Mucosa of descending colon (tissue), 3 donors: Measurements from ENCODE around the gene PCNX1. TPM values are rescaled to one million over a fixed set of nuclear protein-coding genes. Genes with fewer than 3 reads are reported as not detected.
A peak's percentile ranks its signal among the peaks of the same experiment; 100 is the strongest.

Experiments used
- ATAC-seq: fragments of 200-7000 bp; cut with Tn5 transposase; one replicate; pipeline ENCODE4 v1.9.1; 2020; ENCODE audit warnings: mild to moderate bottlenecking, moderate library complexity
- DNase-seq, 3 donors: peaks; one replicate each; pipeline ENCODE4 v3.0.0-alpha.2; 2020
- H3K36me3 ChIP-seq: fragments of 200-600 bp; one replicate; pipeline ENCODE4 v1.8.0; 2021; ENCODE audit warnings: low read depth, mild to moderate bottlenecking
- H3K4me1 ChIP-seq: fragments of 200-600 bp; one replicate; pipeline ENCODE4 v1.8.0; 2021; ENCODE audit warnings: low read depth, mild to moderate bottlenecking
- H3K4me3 ChIP-seq: fragments of 200-600 bp; one replicate; pipeline ENCODE4 v1.8.0; 2021; ENCODE audit warnings: mild to moderate bottlenecking
- H3K9me3 ChIP-seq: fragments of 200-600 bp; one replicate; pipeline ENCODE4 v1.8.0; 2021; ENCODE audit warnings: mild to moderate bottlenecking
- intact Hi-C, 2 donors: fragments of 100-400 bp; cut with DNase I in 1 of 2; cut with micrococcal nuclease in 1 of 2; formaldehyde crosslinking; loops; one replicate each; pipeline versions ENCODE4 v1.11.0 to v1.11.1; 2022; cut with DNase I, micrococcal nuclease
- total RNA-seq, 3 donors: library from RNA; stranded (reverse); fragmentation: NEBNext Ultra II Directional in 2 of 3; extraction: Animal tissue kit (Norgen Biotek cat#: 25700) in 2 of 3; gene quantifications; one replicate each; pipeline versions ENCODE4 v1.2.1 to v1.2.4, GENCODE V29; 2021 to 2023
- TF ChIP-seq, protein P1 (sequence below): fragments of 200-600 bp; IDR thresholded peaks from one replicate; pipeline ENCODE4 v1.8.0; 2022; ENCODE audit warnings: antibody characterized with exemption, mild to moderate bottlenecking
- donor health status: DM: no; HTN: no; CAD: no; lungs with moderate emphysema.
- donor health status: DM: no; HTN: no; CAD: no.
- donor health status: DM: no; HTN: yes; CAD: no.

PCNX1 gene
- total RNA-seq, 3 donors from 2014 or later = 27.5 to 49.4 (median 33.5) TPM

DNA sequence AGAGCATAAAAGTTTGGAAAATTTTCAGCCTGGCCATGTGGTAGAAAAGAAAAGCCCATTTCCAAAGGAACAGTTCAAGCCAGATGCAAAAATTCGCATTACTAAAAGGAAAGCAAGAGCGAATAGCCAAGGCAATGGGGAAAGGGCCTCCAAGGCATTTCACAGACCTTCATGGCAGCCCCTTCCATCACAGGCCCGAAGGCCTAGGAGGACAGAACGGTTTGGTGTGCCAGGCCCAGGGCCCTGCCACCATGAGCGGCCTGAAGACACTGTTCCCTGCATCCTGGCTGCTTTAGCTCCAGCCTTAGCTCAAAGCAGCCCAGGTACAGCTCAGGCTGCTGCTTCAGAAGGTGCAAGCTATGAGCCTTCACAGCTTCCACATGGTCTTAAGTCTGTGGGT is 243.5 kb downstream of the PCNX1 start:
- TF ChIP-seq, protein P1, sequence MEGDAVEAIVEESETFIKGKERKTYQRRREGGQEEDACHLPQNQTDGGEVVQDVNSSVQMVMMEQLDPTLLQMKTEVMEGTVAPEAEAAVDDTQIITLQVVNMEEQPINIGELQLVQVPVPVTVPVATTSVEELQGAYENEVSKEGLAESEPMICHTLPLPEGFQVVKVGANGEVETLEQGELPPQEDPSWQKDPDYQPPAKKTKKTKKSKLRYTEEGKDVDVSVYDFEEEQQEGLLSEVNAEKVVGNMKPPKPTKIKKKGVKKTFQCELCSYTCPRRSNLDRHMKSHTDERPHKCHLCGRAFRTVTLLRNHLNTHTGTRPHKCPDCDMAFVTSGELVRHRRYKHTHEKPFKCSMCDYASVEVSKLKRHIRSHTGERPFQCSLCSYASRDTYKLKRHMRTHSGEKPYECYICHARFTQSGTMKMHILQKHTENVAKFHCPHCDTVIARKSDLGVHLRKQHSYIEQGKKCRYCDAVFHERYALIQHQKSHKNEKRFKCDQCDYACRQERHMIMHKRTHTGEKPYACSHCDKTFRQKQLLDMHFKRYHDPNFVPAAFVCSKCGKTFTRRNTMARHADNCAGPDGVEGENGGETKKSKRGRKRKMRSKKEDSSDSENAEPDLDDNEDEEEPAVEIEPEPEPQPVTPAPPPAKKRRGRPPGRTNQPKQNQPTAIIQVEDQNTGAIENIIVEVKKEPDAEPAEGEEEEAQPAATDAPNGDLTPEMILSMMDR = no peak
- intact Hi-C loops = loop anchor here in 1 of 2 donors (10.0 kb wide), 1 partner anchor 154 kb away; no protein-coding TSS in a partner anchor
- Histone ChIP-seq H3K36me3 (no peaks in the 10 kb centered on the region), H3K4me1 (no peaks in the 10 kb centered on the region), H3K9me3 (peaks cover 22% of the 10 kb centered on the region), H3K4me3 (no peak overlapping the region)
- DNase-seq (no peak), ATAC-seq (no peak)

DNA sequence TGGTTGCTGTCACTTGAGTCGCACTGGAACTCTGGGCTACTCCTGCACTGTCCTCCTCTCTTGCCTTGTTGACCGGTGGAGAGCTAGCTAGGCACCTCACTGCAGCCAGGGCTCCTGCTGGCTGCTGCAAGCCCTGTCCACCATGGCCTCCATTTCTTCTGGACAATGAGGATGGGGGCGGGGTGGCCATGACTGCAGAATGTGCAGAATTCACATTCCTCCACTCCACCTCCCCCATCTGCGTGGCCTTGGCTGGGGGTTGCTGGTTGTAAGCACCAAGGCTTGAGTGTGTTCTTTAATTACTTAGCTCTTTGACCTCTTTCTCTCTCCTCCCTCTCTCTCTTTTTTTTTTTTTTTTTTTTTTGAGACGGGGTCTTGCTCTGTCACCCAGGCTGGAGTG is 248.5 kb downstream of the PCNX1 start:
- no peak overlapping the region for H3K4me3 ChIP-seq
- ATAC-seq (no peak), DNase-seq (no peak)
- H3K36me3 ChIP-seq = no peaks in the 10 kb centered on the region
- H3K4me1 ChIP-seq = no peaks in the 10 kb centered on the region
- TF ChIP-seq, protein P1 = no peak
- peaks cover 7% of the 10 kb centered on the region for H3K9me3 ChIP-seq
- intact Hi-C loops = loop anchor here in 1 of 2 donors (10.0 kb wide), 1 partner anchor 149 kb away; no protein-coding TSS in a partner anchor

DNA sequence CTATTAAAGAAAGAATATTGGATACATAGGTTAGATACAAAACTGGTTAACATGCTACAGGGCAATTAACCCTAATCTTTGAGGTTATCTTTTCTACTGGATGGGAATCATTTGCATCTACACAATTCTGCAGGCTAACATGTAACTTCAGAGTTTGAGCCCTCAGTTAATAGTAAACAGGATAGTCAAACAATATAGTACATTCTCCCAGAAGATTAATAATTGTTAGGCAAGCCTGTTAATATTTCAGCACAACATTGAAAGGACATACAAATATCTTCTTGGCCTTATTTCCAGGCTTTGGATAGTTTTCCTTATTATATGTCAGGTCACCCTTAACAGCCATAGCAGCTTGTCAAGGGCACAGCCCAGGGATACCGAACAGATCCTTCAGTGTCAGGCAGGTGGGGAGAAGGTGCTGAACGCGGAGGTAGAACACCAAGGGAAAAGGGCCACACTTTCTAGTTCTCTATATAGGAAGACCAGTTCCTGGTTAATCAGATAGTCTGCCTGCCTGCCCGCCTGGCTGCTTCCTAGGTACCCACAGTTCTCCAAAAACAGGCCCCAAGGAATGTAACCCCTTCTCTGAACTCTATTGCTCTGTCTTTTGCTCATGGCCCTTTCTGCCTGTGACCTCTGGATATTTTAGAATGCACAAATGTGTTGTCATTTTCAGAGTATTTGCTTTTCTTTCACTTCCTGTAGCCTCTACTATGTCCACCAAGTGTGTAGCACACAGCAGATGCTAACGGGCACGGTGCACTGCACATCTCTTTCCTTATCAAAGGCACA is 256.0 kb downstream of the PCNX1 start:
- DNase-seq (no peak), ATAC-seq (no peak)
- intact Hi-C loops = no loop called here
- no peaks in the 10 kb centered on the region for H3K36me3 ChIP-seq
- TF ChIP-seq, protein P1 = no peak
- no peak overlapping the region for H3K4me3 ChIP-seq
- H3K4me1 ChIP-seq = peaks cover 10% of the 10 kb centered on the region
- H3K9me3 ChIP-seq = no peaks in the 10 kb centered on the region

DNA sequence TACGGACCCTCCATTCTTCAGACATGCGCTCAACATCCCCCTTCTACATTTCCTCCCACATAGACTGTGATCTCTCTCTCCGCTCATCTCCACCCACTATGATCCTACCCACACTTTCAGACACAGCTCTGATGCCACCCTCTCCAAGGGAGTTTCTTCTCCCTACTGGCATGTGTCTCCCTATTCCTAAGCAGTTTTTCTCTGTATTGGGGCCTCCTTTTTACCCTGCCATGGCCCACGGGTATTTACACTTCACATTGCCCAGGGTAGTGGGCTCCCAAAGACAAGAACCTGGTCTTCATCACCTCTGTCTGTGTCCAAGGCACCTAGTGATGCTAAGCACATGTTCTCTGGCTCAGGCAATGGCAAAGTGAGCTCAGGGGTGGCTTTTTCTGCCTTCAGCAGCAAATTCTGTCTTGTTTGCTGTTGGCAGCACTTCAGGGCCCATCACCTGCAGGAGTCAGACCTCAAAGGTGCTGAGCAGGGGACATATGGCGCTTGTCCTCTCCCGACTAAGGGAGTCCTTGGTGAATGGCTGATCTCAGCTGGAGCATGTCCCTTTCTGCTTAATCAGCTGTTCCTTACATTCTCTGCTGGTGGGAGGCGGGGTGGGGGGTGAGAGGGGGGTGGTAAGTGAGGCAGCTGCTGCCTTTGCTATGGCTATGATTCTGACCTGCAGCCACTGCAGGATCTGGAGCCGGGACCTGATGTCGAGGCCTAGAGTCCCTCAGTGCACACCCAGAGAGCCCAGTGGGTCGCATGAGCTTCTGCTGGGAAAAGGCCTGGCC is 256.8 kb downstream of the PCNX1 start:
- Histone ChIP-seq H3K36me3 (no peaks in the 10 kb centered on the region), H3K4me3 (no peak overlapping the region), H3K4me1 (peaks cover 10% of the 10 kb centered on the region), H3K9me3 (no peaks in the 10 kb centered on the region)
- no peak for ATAC-seq
- DNase-seq = peak in 1 of 3 donors; percentile 36
- TF ChIP-seq, protein P1 = no peak
- intact Hi-C loops = no loop called here

Other genes starting within 250 kb of the PCNX1 start
- gene MAP3K9, start 97.9 kb upstream of the PCNX1 start, total RNA-seq = 1 to 10 TPM; 5.7 to 9.3 (median 8.8) TPM